Prostate gland (tissue), 2 donors: ENCODE measurements around the gene ALK. TPM values are rescaled to one million over a fixed set of nuclear protein-coding genes. Genes with fewer than 3 reads are reported as not detected.

Experiments used
- DNase-seq: peaks from one replicate; pipeline ENCODE4 v3.0.0-alpha.2; 2019; ENCODE audit warnings: low spot score
- H3K27ac ChIP-seq, 2 donors: fragments of 200-600 bp; sonication (generic); 2 replicates each; pipeline ENCODE4 v1.5.1; 2017 to 2019
- H3K27me3 ChIP-seq: fragments of 200-600 bp; sonication (generic); replicated peaks from 2 replicates; pipeline ENCODE4 v1.5.1; 2019; ENCODE audit not compliant: insufficient read depth
- H3K36me3 ChIP-seq, 2 donors: fragments of 200-600 bp; sonication (generic); 1 replicate in 1 of 2; 2 replicates in 1 of 2; pipeline versions ENCODE4 v1.5.1 to v1.8.1; 2017 to 2019
- H3K4me1 ChIP-seq: fragments of 200-600 bp; sonication (generic); replicated peaks from 2 replicates; pipeline ENCODE4 v1.5.1; 2019
- H3K4me3 ChIP-seq, 2 donors: fragments of 200-600 bp; sonication (generic); 2 replicates each; pipeline ENCODE4 v1.5.1; 2017 to 2019
- H3K9me3 ChIP-seq: fragments of 200-600 bp; sonication (generic); 2 replicates; pipeline ENCODE4 v1.5.1; 2017
- POLR2A ChIP-seq: fragments of 450-650 bp; IDR thresholded peaks from one replicate; pipeline ENCODE4 v1.6.1; 2016; ENCODE audit warnings: antibody characterized with exemption, mild to moderate bottlenecking
- POLR2AphosphoS5 ChIP-seq: sonication (generic); formaldehyde crosslinking; IDR thresholded peaks from one replicate; pipeline ENCODE4 v1.6.1; 2017; ENCODE audit warnings: antibody characterized with exemption
- WGBS: methylation state at CpG from one replicate; pipeline ENCODE4 v1.1.5; 2018; 5-methylcytosine and 5-hydroxymethylcytosine counted together
- intact Hi-C: fragments of 100-400 bp; cut with DNase I; formaldehyde crosslinking; loops from one replicate; pipeline ENCODE4 v1.14.2; 2022
- total RNA-seq, 2 donors: library from RNA; depleted of rRNA; stranded (reverse); fragments of >200 nt; gene quantifications; one replicate each; pipeline ENCODE4 v1.1.0, GENCODE V29; 2016
- TF ChIP-seq, protein P1 (sequence below), 4 experiments: fragments of 200-600 bp in 2 of 4; fragments of 450-650 bp in 2 of 4; sonication (generic) in 2 of 4; IDR thresholded peaks; 1 replicate in 3 of 4; 2 replicates in 1 of 4; pipeline ENCODE4 v1.5.1; 2016 to 2019; ENCODE audit warnings: antibody characterized with exemption in 4 of 4, mild to moderate bottlenecking in 2 of 4, moderate library complexity in 2 of 4

The ALK gene
- total RNA-seq, 2 donors from 2014 or later, result 0.14 to 1.2 TPM

DNA sequence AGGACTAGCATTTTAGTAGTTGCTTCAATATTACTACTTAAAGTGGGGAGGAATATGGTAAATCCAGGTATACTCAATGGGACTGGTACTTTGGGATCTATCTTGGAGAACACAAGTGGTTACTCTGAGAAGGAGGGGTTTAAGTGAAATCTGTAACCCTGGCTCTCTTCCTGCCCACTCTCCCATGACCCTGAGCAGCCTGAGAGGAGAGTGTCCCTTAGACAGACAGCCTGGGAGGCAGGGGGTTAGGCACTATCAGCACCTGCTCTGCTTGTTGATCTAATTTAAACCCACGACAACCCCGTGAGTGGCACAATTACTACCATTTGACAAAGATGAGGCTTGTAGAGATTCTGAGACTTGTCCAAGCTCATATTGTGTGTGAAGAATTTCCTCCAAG, 395.5 kb downstream of the ALK start:
- intact Hi-C loops, result no loop called here
- no peak for DNase-seq
- no peaks in the 10 kb centered on the region for H3K36me3 ChIP-seq

DNA sequence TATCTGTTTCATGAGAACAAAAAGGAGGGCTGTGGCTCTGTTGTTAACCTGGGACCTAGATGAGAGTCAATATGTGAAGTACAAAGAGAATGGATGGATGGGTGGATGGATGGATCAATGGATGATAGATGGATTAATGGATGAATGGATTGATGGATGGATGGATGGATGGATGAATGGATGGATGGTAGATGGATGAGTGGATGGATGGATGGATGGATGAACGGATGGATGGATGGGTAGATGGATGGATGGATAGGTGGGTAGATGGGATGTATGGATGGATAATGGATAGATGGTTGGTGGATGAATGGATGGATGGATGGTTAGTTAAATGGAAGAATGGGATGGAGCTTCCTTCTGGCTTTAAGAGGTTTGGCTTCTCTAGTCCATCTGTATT, 396.7 kb downstream of the ALK start:
- intact Hi-C loops, result no loop called here
- no peaks in the 10 kb centered on the region for H3K9me3 ChIP-seq
- TF ChIP-seq POLR2A (no peak), POLR2AphosphoS5 (no peak)
- TF ChIP-seq, protein P1, sequence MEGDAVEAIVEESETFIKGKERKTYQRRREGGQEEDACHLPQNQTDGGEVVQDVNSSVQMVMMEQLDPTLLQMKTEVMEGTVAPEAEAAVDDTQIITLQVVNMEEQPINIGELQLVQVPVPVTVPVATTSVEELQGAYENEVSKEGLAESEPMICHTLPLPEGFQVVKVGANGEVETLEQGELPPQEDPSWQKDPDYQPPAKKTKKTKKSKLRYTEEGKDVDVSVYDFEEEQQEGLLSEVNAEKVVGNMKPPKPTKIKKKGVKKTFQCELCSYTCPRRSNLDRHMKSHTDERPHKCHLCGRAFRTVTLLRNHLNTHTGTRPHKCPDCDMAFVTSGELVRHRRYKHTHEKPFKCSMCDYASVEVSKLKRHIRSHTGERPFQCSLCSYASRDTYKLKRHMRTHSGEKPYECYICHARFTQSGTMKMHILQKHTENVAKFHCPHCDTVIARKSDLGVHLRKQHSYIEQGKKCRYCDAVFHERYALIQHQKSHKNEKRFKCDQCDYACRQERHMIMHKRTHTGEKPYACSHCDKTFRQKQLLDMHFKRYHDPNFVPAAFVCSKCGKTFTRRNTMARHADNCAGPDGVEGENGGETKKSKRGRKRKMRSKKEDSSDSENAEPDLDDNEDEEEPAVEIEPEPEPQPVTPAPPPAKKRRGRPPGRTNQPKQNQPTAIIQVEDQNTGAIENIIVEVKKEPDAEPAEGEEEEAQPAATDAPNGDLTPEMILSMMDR (IDR thresholded peaks at IDR 0.05), result no peak
- no peaks in the 10 kb centered on the region for H3K36me3 ChIP-seq
- H3K4me3 ChIP-seq, result no peak overlapping the region
- 91% methylated on average over 1 of the region's 1 CpG for WGBS
- no peaks in the 10 kb centered on the region for H3K27me3 ChIP-seq
- no peak overlapping the region for H3K27ac ChIP-seq
- DNase-seq, result no peak
- no peaks in the 10 kb centered on the region for H3K4me1 ChIP-seq

More for the DNA sequence above, 395.5 kb downstream of the ALK start:
- Histone ChIP-seq H3K4me3 (no peak overlapping the region), H3K27me3 (no peaks in the 10 kb centered on the region), H3K4me1 (no peaks in the 10 kb centered on the region), H3K27ac (no peak overlapping the region), H3K9me3 (no peaks in the 10 kb centered on the region)
- no peak for TF ChIP-seq POLR2A
- no peak for TF ChIP-seq POLR2AphosphoS5
- TF ChIP-seq, protein P1 (IDR thresholded peaks at IDR 0.05), result no peak
- 85% methylated on average over 2 of the region's 2 CpGs for WGBS

DNA sequence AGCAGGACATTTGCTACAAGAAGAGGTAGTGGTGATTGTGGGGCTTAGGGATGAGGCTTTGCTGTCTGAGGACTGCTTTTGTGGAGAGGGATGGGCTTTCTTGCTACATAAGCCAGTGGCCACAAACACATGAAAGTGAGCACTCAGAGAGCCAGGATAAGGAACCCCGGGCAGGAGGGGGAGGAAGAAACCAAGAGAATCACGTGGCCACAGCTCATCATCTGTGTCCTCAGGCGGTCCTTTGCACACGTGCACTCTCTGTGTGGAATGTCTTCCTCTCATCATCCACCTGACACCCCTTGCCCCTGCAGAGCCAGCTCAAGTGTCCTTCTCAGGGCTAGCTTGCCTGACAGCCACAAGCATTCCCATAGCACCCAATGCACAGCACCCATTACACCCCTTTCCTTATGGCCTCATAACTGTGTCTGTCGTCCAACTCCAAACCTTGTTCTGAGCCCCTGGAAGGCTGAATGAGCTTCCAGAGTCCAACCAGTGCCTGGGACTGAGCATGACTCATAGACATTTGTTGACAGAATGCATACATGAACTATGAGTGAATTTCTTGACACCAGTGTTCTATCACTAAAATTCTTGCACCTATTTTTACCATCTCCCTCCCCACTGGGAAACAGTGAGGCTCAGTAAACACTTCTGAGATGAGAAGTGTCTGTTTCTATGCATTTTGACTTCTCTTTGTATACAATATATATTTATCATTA, 398.3 kb downstream of the ALK start:
- intact Hi-C loops, result no loop called here
- no peak overlapping the region for H3K4me3 ChIP-seq
- no peaks in the 10 kb centered on the region for H3K9me3 ChIP-seq
- H3K36me3 ChIP-seq, result no peaks in the 10 kb centered on the region
- 70% methylated on average over 5 of the region's 5 CpGs for WGBS
- no peaks in the 10 kb centered on the region for H3K4me1 ChIP-seq
- no peaks in the 10 kb centered on the region for H3K27me3 ChIP-seq
- DNase-seq, result no peak
- TF ChIP-seq, protein P1 (IDR thresholded peaks at IDR 0.05), result no peak
- no peak for TF ChIP-seq POLR2A
- no peak overlapping the region for H3K27ac ChIP-seq

DNA sequence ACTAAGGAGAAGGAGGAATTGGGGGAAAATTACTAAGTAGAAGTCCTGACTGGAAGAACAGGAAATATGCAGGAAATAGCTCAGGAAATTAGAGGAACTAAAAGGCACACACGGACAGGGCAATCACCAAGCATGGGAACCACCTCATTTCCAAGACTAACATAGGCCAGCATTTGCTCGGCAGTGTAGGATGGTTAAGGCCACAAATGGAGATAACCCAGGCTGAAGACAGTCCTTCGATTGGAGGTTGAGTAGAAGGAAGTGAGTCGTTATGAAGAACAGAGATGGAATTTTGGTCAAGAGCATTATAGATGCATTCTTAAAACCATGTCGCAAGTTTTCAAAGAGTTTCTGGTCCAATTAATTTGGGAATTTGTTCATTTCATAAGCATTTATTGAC, 401.4 kb downstream of the ALK start:
- TF ChIP-seq, protein P1 (IDR thresholded peaks at IDR 0.05), result no peak
- TF ChIP-seq POLR2A (no peak), POLR2AphosphoS5 (no peak)
- Histone ChIP-seq H3K4me3 (no peak overlapping the region), H3K36me3 (no peaks in the 10 kb centered on the region), H3K27ac (no peak overlapping the region), H3K9me3 (no peaks in the 10 kb centered on the region), H3K27me3 (no peaks in the 10 kb centered on the region), H3K4me1 (no peaks in the 10 kb centered on the region)
- DNase-seq, result no peak
- 90% methylated on average over 5 of the region's 5 CpGs for whole genome bisulfite sequencing
- intact Hi-C loops, result no loop called here

DNA sequence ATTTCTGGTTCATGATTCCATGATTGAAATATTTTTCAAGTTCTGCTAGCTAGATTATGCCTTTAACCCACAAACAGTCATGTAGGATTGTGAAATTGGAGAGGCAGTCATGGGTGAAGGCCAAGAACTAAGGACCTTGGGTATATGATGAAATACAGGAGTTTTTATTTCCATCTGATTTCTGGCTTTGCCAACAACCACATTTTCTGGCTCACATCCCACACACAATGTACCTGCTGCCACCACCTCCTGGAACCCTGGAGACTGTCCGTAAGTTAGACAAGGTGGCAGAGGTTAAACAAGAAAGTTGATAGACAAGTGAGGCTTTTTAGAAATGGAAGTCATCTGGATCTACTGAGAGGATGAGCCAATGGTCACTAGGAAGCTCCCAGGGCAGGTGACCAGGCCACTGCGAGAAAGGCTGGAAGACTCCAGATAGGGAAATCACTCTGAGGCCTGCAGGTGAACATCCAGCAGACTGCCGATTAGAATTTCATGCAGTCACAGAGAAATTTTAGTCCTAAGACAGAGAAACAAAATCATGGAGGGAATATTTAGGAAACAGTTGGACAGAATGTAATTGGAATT, 402.0 kb downstream of the ALK start:
- WGBS, result 86% methylated on average over 3 of the region's 3 CpGs
- Histone ChIP-seq H3K27ac (no peak overlapping the region), H3K4me3 (no peak overlapping the region), H3K36me3 (no peaks in the 10 kb centered on the region), H3K4me1 (no peaks in the 10 kb centered on the region), H3K9me3 (no peaks in the 10 kb centered on the region), H3K27me3 (no peaks in the 10 kb centered on the region)
- TF ChIP-seq POLR2AphosphoS5 (no peak), POLR2A (no peak)
- TF ChIP-seq, protein P1 (IDR thresholded peaks at IDR 0.05), result no peak
- DNase-seq, result no peak
- intact Hi-C loops, result no loop called here
